ENCODE data around the gene ZNF445. TPM values are rescaled to one million over a fixed set of nuclear protein-coding genes. Genes with fewer than 3 reads are reported as not detected.

The ZNF445 gene
- total and polyA plus RNA-seq, 2 of the 8 experiments (the other 6 are each of a cell fraction or from before 2014, with no cell fraction given), result 3.3 to 26.3 TPM

- no peak overlapping the region for H3K9ac ChIP-seq (replicated peaks in 1 of 4; ENCODE audit: extremely low read depth in 1 of 4, low read depth in 3 of 4, low read length in 3 of 4)
- H4K91ac ChIP-seq (replicated peaks; ENCODE audit: insufficient read length, low read length), result no peak overlapping the region
- CTCF ChIA-PET (ENCODE audit: partially characterized antibody), result interaction anchor here (1.2 kb wide), 1 partner anchor 18 kb away, joined by 3 read pairs; no protein-coding TSS in a partner anchor
- H3K27ac ChIP-seq (ENCODE audit: low read depth, low read length), result no peak overlapping the region
- H3K18ac ChIP-seq (ENCODE audit: extremely low read depth, low read length), result no peak overlapping the region
- no peak overlapping the region for H4K5ac ChIP-seq (ENCODE audit: insufficient read length, low read depth, low read length)
- H3K4me3 ChIP-seq (ENCODE audit: extremely low read depth in 1 of 4, insufficient read depth in 2 of 4, low read depth in 3 of 4, low read length in 4 of 4), result no peak overlapping the region
- no peak overlapping the region for H4K8ac ChIP-seq (ENCODE audit: extremely low read depth, insufficient read depth, low read length)
- no peaks in the 10 kb centered on the region for H3K27me3 ChIP-seq (replicated peaks in 1 of 4; ENCODE audit: control insufficient read depth in 3 of 4, extremely low read depth in 1 of 4, insufficient read depth in 3 of 4, low read length in 3 of 4)
- H4K20me1 ChIP-seq (replicated peaks in 1 of 2; ENCODE audit: control insufficient read depth in 1 of 2, insufficient read depth in 2 of 2, low read length in 2 of 2), result peaks cover 0 to 2% of the 10 kb centered on the region in 2 experiments
- H3K4me1 ChIP-seq (replicated peaks in 1 of 4; ENCODE audit: control insufficient read depth in 3 of 4, insufficient read depth in 4 of 4, low read length in 3 of 4), result no peaks in the 10 kb centered on the region
- H2BK5ac ChIP-seq (ENCODE audit: low read depth, low read length), result no peak overlapping the region
- H2BK15ac ChIP-seq (ENCODE audit: low read length), result no peak overlapping the region
- no peak overlapping the region for H3K56ac ChIP-seq (replicated peaks; ENCODE audit: insufficient read length, low read depth, low read length)
- peaks cover 8 to 11% of the 10 kb centered on the region in 2 experiments; a peak in 3 of 4 replicates for H3K9me3 ChIP-seq (ENCODE audit: insufficient read depth in 2 of 2, low read depth in 1 of 2, low read length in 1 of 2)
- no peak overlapping the region for H3K4ac ChIP-seq (replicated peaks; ENCODE audit: insufficient read length, low read depth, low read length)
- H3K79me2 ChIP-seq (ENCODE audit: control insufficient read depth in 1 of 2, insufficient read depth in 2 of 2, low read length in 2 of 2), result no peaks in the 10 kb centered on the region; a peak in 1 of 4 replicates
- no peak overlapping the region for H3K14ac ChIP-seq (ENCODE audit: insufficient read length)
- no peak overlapping the region for H2AK5ac ChIP-seq (ENCODE audit: low read depth, low read length)
- no peak overlapping the region for H2BK12ac ChIP-seq (ENCODE audit: low read depth, low read length)
- 81% methylated on average over 2 of the region's 2 CpGs; no CpG with 5 or more reads in 1 of the 2 experiments for WGBS, 2 experiments (ENCODE audit: extremely low coverage in 1 of 2, insufficient coverage in 1 of 2, insufficient read length in 1 of 2, insufficient replicate concordance in 2 of 2, low coverage in 1 of 2, low lambda C conversion rate in 2 of 2, missing lambda C conversion rate in 1 of 2)
- no peak overlapping the region for H3K4me2 ChIP-seq (ENCODE audit: insufficient read depth in 1 of 2, low read depth in 2 of 2, low read length in 2 of 2)
- no peaks in the 10 kb centered on the region; the same call in 1 of the 2 replicates for H3K79me1 ChIP-seq (ENCODE audit: low read depth, low read length)
- DNase-seq (ENCODE audit: low read depth in 1 of 2, low spot score in 2 of 2) (no peak), FAIRE-seq (no peak)
- peaks cover 10 to 34% (median 24%) of the 10 kb centered on the region in 4 experiments; a peak in 6 of 8 replicates for H3K36me3 ChIP-seq (ENCODE audit: control insufficient read depth in 2 of 4, insufficient read depth in 4 of 4, low read length in 3 of 4)
- H3K23me2 ChIP-seq (ENCODE audit: low read depth, low read length), result no peaks in the 10 kb centered on the region
- no peak overlapping the region for H2AFZ ChIP-seq (ENCODE audit: low read length)
- no peak overlapping the region for H3K23ac ChIP-seq (ENCODE audit: insufficient read length)
- POLR2A ChIA-PET (ENCODE audit: partially characterized antibody), result interaction anchor here (0.6 to 0.7 kb wide), 2 partner anchors 8 to 118 kb away, joined by 3 read pairs; no protein-coding TSS in a partner anchor
- H2BK120ac ChIP-seq (replicated peaks; ENCODE audit: low read depth, low read length), result no peak overlapping the region
- H2BK20ac ChIP-seq (ENCODE audit: low read length), result no peak overlapping the region
- TF ChIP-seq SAP30 (IDR thresholded peaks at IDR 0.05; ENCODE audit: insufficient read depth, insufficient replicate concordance, low read length) (no peak), SRF (IDR thresholded peaks at IDR 0.05; ENCODE audit: low read depth, low read length) (no peak), RAD21 (IDR thresholded peaks at IDR 0.05 in 1 of 2, conservative IDR thresholded peaks at IDR 0.05 in 1 of 2; ENCODE audit: low read depth in 2 of 2, low read length in 2 of 2) (no peak), POLR2AphosphoS5 (IDR thresholded peaks at IDR 0.05; ENCODE audit: low read depth, low read length) (no peak), YY1 (IDR thresholded peaks at IDR 0.05; ENCODE audit: low read depth, low read length) (no peak), HDAC6 (IDR thresholded peaks at IDR 0.05; ENCODE audit: low read depth, low read length) (no peak), CHD2 (IDR thresholded peaks at IDR 0.05; ENCODE audit: low read length) (no peak), FOSL1 (IDR thresholded peaks at IDR 0.05; ENCODE audit: insufficient read depth, low read depth, low read length) (no peak), SIX5 (IDR thresholded peaks at IDR 0.05; ENCODE audit: low read depth, low read length) (no peak), SUZ12 (IDR thresholded peaks at IDR 0.05; ENCODE audit: low read length) (no peak), ASH2L (IDR thresholded peaks at IDR 0.05; ENCODE audit: low read length) (no peak)
These were observed 34.7 kb downstream of the ZNF445 start for GRCh38 chr3:44442596-44443309.
